GM19193 (cell line): ENCODE data around the gene IFT20.

Experiments used
- POLR2A ChIP-seq: IDR thresholded peaks from 4 replicates; pipeline ENCODE4 v1.6.1; 2011; ENCODE audit not compliant: insufficient read depth, insufficient read length; ENCODE audit errors: extremely low read depth

The IFT20 gene

DNA sequence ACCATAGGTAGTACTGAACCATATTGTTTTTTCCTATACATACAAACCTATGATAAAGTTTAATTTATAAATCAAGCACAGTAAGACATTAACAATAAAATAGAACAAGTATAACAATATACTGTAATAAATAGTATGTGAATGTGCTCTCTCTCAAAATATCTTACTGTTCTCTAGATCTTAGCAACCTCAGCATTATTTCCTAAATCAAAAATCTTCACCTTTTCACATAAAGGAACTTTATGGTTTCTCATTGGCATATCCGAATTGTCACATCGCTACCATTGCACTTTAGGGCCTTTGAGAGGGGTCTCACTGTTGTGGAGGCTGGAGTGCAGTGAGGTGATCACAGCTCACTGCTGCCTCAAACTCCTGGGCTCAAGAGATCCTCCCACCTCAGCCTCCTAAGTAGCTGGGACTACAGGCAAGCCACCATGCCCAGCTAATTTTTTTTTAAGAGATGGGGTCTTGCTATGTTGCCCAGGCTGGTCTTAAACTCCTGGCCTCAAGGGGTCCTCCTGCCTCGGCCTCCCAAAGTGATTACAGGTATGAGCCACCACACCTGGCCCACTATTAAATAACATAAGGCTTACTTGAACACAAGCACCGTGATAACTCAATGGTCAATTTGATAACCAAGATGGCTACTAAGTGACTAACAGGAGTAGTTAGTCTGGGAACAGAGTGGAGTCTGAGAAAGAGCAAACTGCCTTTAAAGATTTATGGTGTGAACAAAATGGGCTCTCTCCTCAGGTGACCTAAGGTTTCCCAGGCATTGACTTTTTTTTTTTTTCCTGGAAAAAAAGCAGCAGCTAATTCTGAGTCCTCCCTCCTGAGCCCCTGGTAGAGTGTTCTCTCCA lies 19.2 kb downstream of the IFT20 start:
- TF ChIP-seq POLR2A = no peak

- no peak for TF ChIP-seq POLR2A
These were observed 21.4 kb downstream of the IFT20 start for GRCh38 chr17:28313841-28314240.

DNA sequence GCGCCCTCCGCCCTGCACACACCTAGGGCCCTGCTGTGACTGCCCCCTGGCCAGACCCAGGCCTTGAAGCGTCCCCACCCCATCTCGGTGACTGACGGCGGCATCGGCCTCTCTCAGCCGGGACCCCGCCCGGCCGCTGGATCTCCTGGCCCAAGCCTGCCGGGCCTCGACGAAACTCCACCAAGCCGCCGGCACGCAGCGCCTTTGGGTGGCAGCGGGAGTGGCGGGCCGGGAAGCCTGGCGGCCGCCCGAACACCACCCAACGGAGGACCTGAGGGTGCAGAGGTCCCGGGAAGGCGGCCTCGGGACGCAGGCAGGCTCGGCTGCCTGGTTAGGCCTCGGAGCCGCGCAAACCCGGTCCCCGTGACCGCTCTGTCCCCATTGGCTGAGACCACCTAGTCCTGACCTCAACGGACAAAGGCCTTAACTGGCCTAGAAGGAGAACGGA lies 28.3 kb downstream of the IFT20 start:
- TF ChIP-seq POLR2A = no peak

- TF ChIP-seq POLR2A = no peak
These were observed 36.8 kb downstream of the IFT20 start for GRCh38 chr17:28298449-28298848.

GRCh38 chr17:28295677-28296578 lies 39.3 kb downstream of the IFT20 start:
- TF ChIP-seq POLR2A = no peak

DNA sequence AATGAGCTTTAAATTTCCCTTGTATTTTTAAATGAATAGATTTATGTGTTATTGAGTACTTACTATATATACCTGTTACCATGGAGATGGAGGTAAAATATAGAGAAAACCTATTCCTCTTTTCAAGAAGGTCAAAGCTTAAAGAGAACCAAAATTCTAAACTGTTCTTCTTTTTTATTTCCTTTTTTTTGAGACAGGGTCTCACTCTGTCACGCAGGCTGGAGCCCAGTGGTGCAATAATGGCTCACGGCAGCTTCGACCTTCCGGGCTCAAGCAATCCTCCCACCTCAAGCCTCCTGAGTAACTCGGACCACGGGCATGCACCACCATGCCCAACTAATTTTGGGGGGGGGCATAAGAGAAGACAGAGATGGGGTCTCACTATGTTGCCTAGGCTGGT lies 41.3 kb downstream of the IFT20 start:
- TF ChIP-seq POLR2A = no peak

DNA sequence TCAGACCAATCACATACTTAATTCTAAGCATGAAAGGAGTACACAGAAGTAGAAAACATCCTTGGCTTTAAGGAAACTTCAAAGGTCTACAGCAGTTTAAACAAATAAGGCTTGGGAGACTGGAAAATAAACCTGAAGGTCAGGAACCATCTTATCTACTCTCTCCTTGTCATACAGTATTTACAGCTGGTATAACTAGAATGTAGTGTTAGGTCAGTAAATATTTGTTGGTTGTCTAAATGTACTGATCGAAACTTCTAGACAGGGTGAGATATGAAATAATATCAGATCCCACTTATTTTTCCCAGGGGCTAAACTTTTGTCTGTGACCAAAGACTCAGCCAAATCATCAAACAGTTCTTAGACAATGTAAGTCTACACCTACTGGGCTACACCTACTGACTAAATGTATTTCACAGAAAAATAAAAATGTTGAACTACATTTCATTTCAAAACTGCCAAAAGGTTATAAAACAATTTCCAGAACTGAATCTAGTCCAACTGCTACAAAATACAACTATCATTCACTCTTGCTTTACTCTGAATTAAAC lies 43.4 kb downstream of the IFT20 start:
- no peak for TF ChIP-seq POLR2A

GRCh38 chr17:28290703-28291102 lies 44.6 kb downstream of the IFT20 start:
- no peak for TF ChIP-seq POLR2A

DNA sequence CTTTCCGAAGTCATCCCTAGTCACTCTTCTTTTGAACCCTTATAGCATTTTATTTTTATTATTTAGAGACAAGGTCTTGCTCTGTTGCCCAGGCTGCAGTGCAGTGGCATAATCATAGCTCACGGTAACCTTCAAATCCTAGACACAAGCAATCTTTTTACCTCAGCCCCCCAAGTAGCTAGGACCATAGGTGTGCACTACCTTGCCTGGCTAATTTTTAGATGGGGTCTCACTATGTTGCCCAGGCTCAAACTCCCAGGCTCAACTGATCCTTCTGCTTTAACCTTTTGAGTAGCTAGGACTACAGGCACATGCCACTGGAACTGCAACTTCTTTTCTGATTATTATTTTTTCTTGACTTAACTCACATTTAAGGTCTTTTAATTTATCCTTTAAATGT lies 49.3 kb downstream of the IFT20 start:
- no peak for TF ChIP-seq POLR2A

DNA sequence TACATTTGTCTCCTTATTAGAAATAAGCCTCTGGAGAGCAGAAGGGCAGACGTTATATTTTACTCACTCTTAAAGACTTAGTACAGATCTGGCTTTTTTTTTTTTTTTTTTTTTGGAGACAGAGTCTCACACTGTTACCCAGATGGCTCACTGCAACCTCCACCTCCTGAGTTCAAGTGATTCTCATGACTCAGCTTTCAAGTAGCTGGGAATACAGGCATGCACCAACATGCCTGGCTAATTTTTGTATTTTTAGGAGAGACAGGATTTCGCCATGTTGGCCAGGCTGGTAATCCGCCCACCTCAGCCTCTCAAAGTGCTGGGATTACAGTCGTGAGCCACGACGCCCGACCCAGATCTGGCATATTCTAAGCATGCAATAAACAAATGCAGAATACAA lies 52.7 kb downstream of the IFT20 start:
- no peak for TF ChIP-seq POLR2A

DNA sequence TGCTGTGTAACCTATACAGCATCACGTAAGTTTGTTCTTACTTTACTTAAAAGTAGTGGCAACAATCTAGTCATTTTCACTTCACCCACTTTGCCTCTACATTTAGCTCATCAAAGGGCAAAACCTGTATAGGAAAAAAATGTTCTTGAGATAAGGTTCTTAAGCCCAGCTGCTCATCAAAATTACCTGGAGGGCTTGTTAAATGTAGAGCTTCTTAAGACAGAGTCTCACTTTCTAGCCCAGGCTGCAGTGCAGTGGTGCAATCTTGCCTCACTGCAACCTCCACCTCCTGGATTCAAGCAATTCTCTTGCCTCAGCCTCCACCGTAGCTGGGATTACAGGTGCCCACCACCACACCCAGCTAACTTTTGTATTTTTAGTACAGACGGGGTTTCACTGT lies 54.4 kb downstream of the IFT20 start:
- no peak for TF ChIP-seq POLR2A

- TF ChIP-seq POLR2A = no peak
These were observed 55.9 kb downstream of the IFT20 start for GRCh38 chr17:28279411-28279810.
